Germinal center (tissue), 1 donor: Measurements from ENCODE around the gene KSR2.

Source experiments
- DNase-seq: peaks from one replicate; pipeline ENCODE4 v3.0.0; 2012; ENCODE audit warnings: mixed read lengths, low spot score

KSR2 gene

GRCh38 chr12:117692512-117692911 lies 276.3 kb downstream of the KSR2 start:
- DNase-seq = no peak

GRCh38 chr12:117689857-117690256 lies 278.9 kb downstream of the KSR2 start:
- DNase-seq = no peak

GRCh38 chr12:117688446-117688845 lies 280.3 kb downstream of the KSR2 start:
- no peak for DNase-seq

GRCh38 chr12:117686911-117687377 lies 281.8 kb downstream of the KSR2 start:
- no peak for DNase-seq

DNA sequence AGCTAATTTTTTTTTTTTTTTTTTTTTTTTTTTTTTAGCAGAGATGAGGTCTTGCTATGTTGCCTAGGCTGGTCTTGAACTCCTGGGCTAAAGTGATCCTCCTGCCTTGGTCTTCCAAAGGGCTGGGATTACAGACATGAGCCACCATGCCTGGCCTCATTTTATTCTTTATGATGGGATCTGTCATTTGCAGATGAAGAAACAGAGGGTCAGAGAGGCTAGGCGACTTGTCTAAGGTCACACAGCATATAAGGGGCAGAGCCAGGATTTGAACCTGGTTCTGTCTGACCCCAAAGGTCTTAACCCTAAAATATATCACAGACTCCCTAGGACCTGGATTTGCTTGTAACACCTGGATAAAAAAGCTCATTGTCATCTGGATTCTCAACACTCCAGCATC lies 282.6 kb downstream of the KSR2 start:
- DNase-seq = no peak

DNA sequence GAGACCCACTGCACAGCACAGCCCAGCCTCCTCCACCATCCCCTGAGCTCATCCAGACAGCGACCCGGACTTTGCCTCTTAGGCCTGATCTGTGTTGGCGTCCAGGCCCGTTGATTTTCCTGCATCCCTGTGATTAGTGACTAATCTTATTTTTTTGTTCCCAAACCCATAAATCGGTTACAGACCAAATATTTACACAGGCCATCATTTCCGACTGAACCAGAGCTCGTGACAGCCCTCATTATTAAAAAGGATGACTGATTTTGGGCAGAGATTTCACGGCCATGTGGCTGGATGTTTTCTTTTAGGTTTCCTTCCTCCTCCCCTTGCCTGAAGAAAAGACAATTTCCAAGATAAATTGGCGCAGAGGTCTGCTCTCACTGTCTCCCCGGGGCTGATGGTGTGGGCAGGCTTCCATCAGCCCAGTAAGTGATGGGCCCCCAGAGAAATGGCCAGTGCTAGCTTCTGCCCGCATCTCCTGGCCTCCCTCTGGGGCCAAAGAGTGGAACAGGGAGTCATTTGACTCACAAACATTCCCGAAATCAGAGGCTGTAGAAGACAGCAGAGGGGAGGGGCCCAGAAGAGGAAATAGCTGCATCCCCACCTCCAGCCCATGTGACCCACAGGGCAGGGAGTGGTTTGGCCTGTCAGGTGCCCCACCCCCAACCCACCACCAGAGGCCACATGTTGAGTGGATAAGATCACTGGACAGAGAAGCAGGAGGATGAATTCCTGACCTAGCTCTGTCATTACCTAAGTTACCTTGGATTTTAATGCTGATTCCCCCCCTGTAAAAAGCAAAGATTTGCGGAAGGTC lies 283.5 kb downstream of the KSR2 start:
- no peak for DNase-seq

GRCh38 chr12:117684471-117684870 lies 284.3 kb downstream of the KSR2 start:
- no peak for DNase-seq

DNA sequence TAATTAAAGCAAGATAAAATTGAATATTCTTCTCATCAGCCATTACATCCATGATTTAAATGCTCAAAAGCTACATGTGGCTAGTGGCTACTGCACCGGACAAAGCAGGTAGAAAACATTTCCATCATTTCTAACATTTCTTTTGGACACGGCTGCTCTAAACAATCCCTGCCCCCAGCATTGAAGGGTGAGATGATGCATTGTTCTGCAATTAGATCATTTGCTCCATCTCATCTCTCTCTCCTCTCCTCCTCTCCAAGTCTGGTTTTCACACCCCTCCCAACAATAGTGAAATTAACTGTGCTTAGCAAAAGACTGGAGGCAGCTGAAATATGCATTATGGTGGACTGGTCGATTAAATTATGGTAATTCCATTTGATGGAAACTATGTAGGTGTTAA lies 288.5 kb downstream of the KSR2 start:
- DNase-seq = no peak

DNA sequence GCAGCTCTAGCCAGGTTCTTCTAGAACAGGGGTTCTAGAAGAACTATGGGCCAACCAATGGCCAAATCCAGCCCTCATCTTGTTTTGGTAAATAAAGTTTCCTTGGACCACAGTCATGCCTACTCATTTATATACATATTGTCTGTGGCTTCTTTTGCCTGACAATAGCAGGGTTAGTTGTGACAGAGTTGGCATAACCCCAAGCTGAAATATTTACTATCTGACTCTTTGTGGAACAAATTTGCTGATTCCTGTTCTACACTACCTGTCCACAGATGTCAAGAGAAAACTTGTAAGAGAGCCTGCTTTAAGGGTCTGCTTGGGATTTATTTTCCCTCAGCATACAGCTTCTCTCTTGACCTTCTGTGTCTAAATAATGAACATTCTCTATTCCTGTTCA lies 289.0 kb downstream of the KSR2 start:
- DNase-seq = no peak

DNA sequence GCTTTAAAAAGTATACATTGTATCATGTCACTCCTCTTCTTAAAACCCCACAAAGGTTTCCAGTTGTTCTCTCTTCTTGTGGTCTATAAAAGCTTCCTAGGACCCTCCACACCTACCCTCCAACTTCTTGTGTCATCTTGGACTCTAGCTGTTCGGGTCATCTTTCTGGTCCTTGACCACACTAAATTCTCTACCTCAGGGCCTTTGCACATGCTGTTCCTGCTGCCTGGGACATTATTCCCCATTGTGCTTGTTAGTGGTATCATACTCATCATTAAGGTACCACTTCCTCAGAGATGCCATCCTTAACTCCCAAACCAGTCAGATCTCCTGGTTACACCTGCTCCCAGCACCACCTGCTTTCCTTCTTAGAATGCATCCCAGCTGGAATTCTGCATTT lies 294.0 kb downstream of the KSR2 start:
- no peak for DNase-seq

GRCh38 chr12:117674313-117674712 lies 294.5 kb downstream of the KSR2 start:
- DNase-seq = no peak

DNA sequence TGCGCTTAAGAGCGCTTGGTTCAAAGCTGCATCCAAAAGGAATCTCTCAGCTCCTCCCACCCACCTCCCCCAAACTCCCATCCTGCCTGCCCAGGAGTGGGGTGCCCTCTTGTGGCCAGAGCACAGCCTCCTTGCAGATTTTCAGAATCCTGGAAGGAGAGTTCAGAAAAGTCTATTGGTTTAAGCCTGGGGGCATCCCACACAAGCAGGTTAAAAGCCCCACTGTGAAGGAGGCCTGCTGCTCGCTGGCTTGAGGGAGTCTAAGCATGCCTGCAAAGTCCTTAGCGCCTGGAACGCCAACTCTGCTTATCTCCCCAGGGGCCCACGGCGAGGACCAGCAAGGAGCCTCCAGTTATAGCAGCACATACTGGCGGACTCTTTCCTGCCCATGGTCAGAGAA lies 297.1 kb downstream of the KSR2 start:
- no peak for DNase-seq

- no peak for DNase-seq
Measured at GRCh38 chr12:117664169-117664568, 304.6 kb downstream of the KSR2 start.

GRCh38 chr12:117662620-117663395 lies 306.0 kb downstream of the KSR2 start:
- no peak for DNase-seq

GRCh38 chr12:117662220-117662619 lies 306.6 kb downstream of the KSR2 start:
- no peak for DNase-seq

DNA sequence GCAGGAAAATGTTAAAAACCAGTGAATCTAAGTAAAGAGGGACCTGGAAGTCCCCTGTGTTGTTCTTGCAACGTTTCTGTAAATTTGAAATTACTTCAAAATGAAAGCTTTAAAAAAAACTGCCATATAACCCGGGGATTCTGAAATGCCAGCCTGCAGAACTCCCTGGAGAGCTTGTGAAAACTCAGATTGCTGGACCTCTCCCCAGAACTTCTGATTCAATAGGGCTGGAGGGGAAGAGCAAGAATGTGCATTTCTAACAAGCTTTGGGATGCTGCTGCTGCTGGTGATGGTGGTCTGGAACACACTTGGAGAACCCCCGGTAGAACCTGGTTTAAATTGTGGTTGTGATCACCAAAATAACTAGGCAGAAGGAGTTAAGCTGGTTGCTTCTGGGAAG lies 307.3 kb downstream of the KSR2 start:
- no peak for DNase-seq

DNA sequence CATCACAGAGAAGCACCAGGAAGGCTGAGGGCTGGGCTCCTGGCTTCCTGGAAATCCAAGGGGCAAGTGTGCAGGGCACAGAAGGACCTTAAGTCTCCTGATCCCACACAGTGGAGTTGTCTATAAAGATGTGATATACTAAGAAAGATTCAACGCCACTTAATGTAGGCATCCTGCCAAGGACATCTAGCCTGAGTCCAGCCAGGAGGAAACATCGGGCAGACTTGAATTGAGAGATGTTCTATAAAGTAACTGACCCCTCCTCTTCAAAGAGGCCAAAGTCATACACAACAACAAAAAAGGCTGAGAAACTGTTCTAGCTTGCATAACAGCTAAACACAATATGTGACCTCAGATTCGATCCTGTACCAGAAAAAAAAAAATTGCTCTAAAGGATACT lies 307.9 kb downstream of the KSR2 start:
- DNase-seq = no peak

GRCh38 chr12:117658226-117658625 lies 310.6 kb downstream of the KSR2 start:
- no peak for DNase-seq

DNA sequence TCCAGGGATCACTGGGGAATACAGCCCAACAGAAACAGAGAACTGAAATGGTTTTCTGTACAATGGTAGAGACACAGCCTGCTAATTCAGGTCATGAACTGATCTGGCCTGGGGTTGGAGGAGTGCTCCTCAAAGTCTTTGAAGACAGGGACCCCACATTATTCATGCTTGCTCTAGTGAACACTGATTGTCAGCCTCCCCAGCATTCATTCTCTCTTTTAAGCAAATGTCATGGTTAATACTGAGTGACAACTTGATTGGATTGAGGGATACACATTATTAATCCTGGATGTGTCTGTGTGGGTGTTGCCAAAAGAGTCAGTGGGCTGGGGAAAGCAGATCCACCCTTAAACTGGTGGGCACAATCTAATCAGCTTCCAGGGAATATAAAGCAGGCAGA lies 319.0 kb downstream of the KSR2 start:
- no peak for DNase-seq

DNA sequence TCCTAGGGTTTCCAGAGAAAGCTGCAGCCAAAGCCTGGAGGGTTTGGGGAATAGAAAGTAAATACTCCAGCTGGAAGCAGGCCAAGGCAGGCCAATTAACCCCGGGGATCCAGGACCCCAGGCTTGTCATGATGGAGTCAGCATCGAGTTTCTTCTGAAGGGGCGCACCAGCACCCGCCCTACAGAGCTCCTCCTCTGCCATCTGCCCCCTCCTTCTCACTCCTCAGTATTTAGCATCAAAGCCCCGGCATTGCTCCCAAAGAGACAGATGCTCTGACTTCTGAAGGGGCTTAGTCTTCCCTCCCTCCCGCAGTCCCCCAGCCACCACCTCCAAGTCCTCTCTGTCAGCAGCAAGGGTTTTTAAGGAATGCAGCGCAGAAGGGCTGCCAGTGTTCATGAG lies 322.3 kb downstream of the KSR2 start:
- DNase-seq = no peak

GRCh38 chr12:117645473-117645872 lies 323.3 kb downstream of the KSR2 start:
- no peak for DNase-seq

- no peak for DNase-seq
Measured at GRCh38 chr12:117643971-117644370, 324.8 kb downstream of the KSR2 start.

DNA sequence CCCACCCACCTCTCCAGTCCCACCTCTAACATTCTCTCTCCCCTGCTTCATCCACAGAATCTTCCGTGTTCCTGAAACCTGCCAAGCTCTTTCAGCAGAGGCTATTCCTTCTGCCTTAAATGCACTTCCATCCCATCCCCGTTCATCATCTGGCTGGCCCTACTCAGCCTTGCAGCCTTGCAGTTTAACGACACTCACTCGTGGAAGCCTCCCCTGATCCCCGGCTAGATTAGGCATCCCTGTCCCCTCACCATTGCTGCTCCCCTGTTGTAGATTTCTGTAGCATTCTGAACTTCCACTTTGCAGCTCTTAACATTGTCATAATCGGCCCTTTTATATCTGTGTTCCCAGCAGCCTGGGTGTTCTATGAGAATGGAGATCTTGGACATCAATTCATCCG lies 326.9 kb downstream of the KSR2 start:
- DNase-seq = no peak
